GM10847 (cell line): Measurements from ENCODE around the gene TACC3.

Experiments
- POLR2A ChIP-seq: IDR thresholded peaks from 2 replicates; pipeline ENCODE4 v1.6.1; 2011; ENCODE audit not compliant: insufficient read length; ENCODE audit errors: extremely low read depth

Gene TACC3

GRCh38 chr4:1721003-1721665 is at the start of gene TACC3, which contains the start of gene TMEM129:
TSS of gene TACC3 (plus strand) at chr4:1721521. CDS start at chr4:1723422, 1,901 bp downstream.
TSS of gene TMEM129 (minus strand) at chr4:1721323. CDS start at chr4:1720837, 486 bp downstream.
- peak; percentile 47 for TF ChIP-seq POLR2A

DNA sequence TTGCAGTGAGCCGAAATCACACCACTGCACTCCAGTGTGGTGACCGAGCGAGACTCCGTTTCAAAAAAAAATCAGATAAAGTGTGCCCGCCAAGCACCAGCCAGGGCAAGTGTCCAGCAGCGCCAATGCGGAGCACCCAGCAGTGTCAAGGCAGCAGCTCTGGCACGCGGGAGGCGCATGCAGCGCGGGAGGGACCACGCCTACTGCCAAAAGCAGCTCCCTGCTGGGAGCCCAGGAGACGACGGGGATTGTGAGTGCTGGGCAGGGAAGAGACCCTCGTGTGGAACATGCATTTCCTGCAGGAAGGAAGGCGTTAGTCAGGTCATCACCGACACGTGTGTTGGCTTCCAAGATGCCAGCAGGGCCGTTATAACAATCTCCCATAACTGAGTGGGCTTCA is 47.6 kb upstream of the TACC3 start:
- no peak for TF ChIP-seq POLR2A

DNA sequence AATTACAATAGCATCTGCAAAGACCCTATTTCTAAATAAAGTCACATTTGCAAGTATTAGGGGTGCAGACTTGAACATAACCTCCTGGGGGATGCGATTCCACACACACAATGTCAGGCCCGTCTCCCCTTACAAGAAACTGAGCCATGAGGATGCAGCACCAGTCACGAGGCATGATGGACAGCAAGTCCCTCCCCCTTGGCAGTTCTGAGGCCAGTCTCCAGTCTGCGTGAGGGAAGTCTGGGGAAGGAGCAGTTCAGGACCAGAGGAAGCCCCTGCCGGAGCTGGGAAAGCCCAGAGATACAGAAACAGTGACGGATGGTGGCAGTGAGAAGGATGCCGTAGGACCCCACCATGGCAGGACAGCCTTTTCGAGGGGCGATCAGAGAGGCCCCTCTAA is 46.6 kb upstream of the TACC3 start:
- TF ChIP-seq POLR2A = no peak

DNA sequence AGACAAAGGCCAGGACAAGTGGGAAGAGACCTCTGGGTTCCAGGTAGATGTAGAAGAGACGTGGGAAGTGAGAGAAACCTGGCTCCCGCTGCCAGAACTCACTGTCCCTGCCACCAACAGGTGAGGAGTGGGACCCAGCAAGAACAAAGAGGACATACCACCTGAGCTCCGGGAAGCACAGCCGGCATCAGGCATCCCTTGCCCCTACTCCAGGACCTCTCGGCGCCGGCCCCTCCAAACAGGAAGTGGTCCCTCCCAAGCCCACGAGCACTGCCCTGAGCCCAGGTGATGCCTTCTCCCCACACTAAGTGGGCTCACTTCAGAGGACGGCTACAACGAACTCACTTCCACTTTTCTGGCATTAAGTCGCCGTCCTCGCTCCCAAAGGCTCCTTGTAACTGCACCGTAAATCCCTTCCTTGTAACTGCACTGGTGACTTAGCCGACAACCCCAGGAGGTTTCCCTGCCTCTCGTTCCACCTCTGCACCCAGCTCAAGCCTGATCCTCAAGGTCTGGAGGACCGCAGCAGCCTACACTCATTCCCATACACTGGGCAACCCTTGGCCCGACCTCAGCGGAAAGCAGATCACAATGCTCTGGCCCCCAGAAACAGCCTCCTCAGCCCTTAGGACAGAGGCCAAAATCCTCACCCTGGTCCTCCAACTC is 46.1 kb upstream of the TACC3 start:
- no peak for TF ChIP-seq POLR2A

GRCh38 chr4:1675802-1676137 is 45.6 kb upstream of the TACC3 start:
- no peak for TF ChIP-seq POLR2A

GRCh38 chr4:1676605-1677525 is 44.5 kb upstream of the TACC3 start:
- no peak for TF ChIP-seq POLR2A

GRCh38 chr4:1678244-1678643 is 43.1 kb upstream of the TACC3 start:
- TF ChIP-seq POLR2A = no peak

DNA sequence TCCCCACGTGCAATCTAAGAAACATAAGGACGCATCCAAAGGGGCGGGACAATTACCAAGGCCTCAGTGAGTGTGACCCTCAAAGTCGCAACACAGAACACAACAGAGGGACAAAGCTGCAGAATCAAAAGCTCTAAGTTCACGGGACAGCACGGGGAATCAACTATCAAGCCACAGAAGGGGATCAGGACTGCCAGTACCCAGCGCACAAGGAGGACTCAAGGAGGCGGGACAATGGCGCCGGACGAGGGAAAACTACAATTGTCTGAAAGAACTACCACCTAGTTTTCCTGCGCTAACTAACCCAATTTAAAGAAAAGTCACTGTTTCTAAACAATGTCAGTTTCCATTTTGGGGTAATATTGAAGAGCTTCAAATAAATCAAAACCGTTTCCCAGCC is 38.5 kb upstream of the TACC3 start:
- TF ChIP-seq POLR2A = no peak

- TF ChIP-seq POLR2A = no peak
These were observed 38.0 kb upstream of the TACC3 start for GRCh38 chr4:1683261-1683735.

GRCh38 chr4:1683736-1684505 is 37.4 kb upstream of the TACC3 start, which contains the start of gene FAM53A:
TSS of gene FAM53A (minus strand) at chr4:1684313. CDS start at chr4:1668741, 15,572 bp downstream.
- peak; percentile 47 for TF ChIP-seq POLR2A

DNA sequence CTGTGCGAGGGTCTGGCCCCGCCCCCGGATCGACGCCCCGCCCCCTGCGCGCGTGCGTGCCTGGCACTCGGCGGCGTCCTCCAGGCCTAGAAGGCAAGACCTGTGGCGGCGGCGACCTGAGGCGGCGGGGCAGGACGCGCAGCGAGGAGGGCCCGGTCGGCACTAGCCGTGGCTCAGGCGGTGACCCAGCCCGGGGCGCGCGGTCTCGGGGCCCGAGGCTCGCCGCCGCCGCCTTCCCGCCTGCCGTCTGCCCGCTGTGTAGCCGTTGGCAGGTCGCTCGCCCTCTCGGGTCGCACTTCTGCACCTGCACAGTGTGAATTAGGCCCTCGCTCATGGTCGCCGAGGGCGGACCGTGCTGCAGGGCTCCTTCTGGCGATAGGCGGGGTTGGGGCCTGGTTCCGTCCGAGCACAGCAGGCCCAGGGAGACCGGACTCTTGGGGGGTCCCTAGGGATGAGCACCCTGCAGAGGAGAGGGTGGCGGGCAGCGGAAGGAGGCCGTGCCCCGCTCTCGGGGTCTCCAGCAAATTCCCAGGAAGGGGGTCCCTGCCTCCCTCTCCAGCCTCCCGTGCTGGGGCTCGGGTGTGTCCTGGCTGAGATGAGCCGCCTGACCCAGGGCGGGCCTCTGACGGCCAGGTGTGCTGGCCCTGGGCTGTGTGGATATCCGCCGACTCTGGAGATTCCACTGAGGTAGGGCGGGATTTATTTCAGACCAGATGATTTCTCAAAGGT is 36.7 kb upstream of the TACC3 start:
- no peak for TF ChIP-seq POLR2A

- TF ChIP-seq POLR2A = no peak
These were observed 35.8 kb upstream of the TACC3 start for GRCh38 chr4:1685235-1686150.

GRCh38 chr4:1686440-1687036 is 34.8 kb upstream of the TACC3 start:
- TF ChIP-seq POLR2A = no peak

DNA sequence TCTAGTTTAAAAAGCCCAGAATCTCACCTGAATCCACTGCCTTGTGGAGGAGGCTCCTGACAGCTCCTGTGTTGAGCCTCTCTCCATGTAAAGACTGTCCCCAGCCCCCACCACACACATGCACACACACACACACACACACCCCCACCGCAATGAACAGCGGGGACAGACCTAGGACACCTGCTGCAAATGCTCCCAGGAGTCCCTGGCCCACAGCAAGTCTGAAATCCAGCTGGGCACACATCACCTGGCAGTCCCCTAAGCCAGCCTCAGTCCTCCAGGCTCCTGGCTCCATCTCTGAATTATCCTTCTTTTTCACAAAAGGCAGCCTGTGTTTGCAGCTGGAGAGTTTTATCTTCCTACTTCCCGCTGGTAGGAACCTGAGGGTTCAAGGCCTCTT is 30.6 kb upstream of the TACC3 start:
- TF ChIP-seq POLR2A = no peak
